NCI-H146 treated with DMSO at 0.1 percent for 48 hours (cell line): Measurements from ENCODE around the gene MTRF1L.
"Not testable (repeated sequence)": the region's sequence is repeated elsewhere in the genome, so short reads cannot be mapped to it uniquely, and the experiment has no call there.

Experiments used
- DNase-seq: peaks from one replicate; lab custom pipeline; 2025; ENCODE audit not compliant: unreplicated experiment; lab: John Stamatoyannopoulos, UW

Gene MTRF1L

DNA sequence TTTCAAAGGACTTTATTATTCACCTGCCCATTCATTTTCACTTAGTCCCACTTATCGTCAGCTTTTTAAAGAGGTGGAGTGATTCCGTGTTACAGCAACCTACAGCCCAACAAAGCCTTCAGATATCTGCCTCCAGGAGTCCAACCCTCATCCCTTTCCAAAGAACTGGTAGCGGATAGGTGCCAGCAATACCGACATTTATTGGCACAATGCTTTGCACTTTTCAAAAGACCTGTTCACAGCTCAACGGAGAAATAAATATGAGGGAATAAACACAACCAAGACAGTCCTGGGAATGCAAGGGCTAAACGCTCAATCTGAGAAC lies 819 bp upstream of the MTRF1L start:
- DNase-seq: no peak

DNA sequence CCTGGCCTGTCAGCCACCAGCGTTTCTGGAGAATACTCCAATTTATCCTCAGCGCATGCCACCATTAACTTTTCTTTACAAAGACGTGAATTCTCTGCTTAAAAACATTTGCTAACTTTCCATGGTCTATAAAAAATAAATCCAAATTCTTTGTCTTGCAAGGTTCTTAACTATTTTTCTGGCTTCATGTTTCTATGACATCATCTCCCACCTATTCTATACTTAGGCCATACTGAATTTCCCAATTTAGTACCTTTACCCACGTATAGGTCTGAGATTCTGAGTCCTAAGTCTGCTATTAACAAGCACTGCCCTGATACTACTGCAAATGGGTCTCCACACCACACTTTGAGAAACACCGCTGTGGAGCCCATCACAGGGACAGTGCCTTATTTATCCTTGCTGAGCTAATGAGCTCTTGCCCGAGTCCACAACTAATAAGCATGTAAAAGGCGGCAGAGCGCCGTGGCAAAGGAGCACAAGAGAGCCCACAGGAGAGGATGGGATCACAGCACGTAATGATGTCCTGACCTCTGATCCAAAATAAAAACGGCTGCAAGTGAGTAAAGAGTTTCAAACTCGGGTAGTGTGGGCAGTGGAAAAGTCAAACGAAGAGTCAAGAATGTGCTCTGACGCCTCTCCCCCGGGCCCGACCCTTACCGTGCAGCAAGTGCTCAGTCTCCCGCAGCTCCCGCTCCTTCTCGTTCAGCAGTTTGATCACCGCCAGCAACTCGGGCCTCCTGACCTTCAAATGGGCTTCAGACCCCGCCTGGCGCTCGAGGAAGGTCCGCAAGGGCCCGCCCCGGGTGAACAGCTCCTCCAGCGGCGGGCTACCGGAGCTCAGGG lies 519 bp downstream of the MTRF1L start:
- DNase-seq: peak; percentile 35

DNA sequence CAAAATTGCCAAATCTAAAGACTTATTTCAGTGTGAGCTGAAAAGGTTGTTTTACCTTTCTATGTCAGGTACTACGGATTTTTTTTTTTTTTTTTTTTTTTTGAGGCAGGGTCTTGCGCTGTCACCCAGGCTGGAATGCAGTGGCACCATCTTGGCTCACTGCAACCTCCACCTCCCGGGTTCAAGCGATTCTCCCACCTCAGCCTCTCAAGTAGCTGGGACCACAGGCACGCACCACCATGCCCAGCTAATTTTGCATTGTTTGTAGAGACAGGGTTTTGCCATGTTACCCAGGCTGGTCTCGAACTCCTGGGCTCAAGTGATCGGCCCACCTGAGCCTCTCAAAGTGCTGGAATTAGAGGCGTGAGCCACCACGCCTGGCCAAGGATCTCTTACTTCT lies 1.7 kb downstream of the MTRF1L start:
- not testable (repeated sequence) for DNase-seq

DNA sequence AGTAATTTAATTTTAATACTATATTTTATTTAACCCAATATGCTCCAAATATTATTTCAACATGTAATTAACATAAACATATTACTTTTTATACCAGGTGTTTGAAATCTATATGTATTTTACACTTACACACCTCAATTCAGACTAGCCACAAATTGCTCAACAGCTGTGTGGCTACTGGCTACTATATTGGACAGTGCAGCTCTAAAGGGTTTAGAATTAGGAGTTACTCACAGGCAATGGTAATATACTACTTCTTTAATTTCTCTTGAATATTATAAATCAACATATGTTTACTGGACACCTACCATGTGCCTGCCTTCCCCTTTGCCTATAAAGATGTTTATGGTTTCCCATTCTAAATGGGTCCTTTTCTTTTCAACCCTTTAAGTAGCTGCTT lies 2.3 kb downstream of the MTRF1L start:
- no peak for DNase-seq

DNA sequence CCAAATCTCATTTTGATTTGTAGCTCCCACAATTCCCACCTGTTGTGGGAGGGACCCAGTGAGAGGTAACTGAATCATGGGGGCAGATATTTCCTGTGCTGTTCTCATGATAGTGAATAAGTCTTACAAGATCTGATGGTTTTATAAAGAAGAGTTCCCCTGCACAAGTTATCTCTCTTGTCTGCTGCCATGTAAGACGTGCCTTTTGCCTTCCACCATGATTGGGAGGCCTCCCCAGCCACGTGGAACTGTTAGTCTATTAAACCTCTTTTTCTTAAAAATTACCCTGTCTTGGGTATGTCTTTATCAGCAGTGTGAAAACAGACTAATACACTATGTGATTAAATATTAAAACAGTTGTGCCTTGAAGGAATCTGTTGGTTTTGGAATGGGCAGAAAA lies 3.0 kb downstream of the MTRF1L start:
- DNase-seq: not testable (repeated sequence)

DNA sequence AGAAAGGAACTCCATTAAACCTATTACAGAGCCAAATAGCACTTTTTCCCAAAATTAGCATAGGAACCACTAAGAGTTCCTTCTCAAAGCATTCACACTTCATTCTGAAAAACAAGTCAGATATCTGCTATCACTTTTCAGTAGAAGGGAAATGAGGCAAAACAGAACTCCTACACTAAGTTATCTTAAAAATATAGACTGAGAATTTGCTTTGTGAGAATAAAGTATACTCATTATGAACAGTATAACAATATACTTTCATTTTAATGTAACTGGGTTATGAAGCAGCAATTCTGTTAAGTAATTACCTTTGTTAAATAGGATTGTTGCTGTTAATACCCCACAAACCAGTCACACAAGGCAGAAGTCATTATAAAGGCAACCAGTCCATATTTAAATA lies 8.7 kb downstream of the MTRF1L start:
- DNase-seq: no peak

DNA sequence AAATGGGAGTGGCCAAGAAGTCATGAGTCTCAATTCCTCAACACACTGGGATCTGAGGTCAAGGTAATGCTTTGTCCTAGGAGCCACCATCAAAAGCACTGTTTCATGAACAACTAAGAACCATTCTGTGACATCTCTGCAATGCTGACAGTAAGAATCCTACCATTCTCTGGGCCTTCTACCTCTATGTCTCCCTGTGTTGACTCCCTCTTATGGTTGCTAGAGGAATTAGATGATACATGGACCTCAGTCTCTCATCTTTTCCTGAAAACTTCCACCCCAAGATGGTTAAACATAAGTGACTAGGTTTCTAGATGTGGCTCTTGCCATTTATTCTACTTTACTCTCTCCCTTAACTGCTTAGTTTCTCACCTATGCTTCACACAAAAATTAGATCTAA lies 9.1 kb downstream of the MTRF1L start:
- no peak for DNase-seq

DNA sequence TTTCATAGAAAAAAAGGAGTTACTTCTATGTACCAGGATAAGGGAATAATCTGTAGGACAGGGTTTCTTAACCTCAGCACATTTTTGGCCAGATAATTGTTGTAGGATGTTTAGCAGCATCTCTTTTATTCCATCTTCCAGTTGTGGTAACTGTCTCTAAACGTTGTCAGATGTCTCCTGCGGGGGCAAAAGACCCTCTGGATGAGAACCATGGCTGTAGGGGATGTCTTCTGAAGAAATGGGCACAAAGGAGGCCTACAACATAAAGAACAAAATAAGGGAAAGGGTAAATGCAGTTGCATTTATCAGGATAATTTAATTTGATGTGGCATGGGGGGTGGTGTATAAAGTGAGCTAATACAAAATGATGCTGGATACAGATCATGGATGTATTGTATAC lies 15.5 kb downstream of the MTRF1L start:
- DNase-seq: no peak

DNA sequence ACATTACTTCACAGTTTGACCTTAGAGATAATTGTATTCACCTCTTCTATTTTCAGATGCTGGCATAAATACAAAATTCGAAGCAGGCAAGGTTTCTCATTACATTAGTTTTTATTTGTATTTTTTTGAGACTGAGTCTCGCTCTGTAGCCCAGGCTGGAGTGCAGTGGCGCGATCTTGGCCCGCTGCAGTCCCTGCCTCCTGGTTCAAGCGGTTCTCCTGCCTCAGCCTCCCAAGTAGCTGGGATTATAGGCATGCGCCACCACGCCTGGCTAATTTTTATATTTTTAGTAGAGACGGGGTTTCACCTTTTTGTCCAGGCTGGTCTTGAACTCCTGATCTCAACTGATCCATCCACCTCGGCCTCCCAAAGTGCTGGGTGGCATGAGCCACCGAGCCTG lies 17.2 kb downstream of the MTRF1L start:
- DNase-seq: not testable (repeated sequence)

DNA sequence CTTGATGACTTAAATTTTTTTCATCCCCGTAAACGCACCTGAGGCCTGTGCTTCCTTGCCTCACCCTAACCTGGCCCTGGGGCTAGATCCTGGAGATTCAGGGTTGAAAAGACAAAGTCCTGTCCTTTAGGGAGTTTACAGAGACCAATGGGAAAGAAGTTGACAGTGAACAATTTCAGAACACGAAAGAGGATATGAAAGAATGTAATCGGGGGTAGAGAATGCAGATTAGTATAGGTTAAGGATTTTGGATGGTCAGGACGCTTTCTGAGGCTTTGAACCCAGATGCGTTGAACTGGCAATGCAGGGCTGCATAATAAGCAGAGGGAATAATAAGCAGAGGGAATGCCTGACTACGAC lies 18.0 kb downstream of the MTRF1L start:
- peak; percentile 61 for DNase-seq

DNA sequence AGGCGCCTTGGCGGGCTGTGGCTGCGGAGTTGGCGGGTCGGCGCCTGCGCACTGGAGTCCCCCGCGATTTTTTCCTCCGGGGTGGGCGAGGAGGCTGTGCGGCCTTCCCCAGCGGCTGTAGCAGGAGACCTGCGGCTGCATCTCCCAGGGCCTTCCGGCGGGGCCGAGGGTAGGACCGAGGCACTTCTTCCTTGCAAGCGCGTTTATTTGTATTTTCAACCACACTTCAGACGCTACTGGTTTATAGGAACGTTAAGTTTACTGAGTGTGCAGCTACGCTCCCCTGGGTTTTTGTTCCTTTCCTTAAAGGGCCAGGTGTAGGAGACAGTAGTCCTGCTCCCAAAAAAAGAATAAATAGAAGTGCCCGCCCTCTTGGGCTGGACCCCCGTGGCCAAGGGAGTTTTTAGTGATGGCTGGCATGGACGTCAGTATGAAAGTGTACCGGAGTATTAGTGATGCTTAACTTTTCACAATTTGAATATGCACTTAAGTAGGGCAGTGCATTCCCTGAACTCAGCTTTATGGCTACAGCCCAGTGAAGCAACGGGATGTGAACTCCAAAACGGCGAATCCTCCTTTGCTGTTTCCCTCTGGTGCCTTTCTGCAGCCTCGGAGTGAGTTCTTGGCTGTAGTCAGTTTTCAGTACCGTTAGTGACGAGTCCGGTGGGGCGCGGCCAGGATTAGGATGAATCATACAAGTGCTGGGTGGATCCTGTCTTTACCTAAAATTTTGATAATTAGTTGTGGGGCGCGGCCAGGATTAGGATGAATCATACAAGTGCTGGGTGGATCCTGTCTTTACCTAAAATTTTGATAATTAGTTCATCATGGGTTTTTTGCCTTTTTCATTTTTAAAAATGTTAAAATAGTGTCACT lies 18.6 kb downstream of the MTRF1L start:
- peak; percentile 98 for DNase-seq

DNA sequence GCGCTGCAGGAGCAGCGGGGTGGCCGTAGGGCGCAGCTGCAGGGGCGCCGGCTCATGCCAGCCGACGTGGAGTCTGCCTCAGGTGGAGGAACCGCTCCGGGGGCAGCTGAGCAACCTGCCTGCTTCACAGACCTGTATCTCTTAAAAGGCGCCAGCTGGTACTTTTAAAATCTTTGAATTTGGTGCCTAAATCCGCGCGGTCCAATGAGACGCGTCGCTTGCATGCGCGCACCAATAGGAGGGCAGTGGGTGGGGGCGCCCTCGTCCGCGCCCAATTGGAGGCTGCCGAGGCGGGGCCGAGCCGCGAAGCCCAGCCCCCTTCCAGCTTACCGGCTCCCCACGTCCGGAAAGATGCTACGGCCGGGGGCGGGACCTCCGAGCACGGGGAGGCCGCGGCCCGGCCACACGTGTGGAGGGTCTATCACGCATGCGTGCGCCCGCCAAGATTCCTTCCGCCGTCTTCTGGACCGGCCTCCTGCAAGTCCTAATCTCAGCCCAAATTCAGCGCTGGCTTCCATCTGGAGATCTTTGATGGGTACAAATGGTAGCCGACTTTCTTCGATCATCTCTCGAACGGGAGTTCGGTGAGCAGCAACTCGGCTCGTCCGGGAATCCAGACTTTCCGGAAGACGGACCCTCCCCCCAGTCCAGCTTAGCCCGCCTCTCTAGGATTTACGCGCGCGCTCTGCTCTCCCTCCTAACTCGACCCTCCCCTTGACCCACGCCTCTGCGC lies 19.4 kb downstream of the MTRF1L start, which contains the start of gene FBXO5:
FBXO5 (minus strand) TSS at position 138 of the 733 bp plus-strand sequence; CDS start at position 56, 82 bp downstream.
- peak; percentile 97 for DNase-seq

DNA sequence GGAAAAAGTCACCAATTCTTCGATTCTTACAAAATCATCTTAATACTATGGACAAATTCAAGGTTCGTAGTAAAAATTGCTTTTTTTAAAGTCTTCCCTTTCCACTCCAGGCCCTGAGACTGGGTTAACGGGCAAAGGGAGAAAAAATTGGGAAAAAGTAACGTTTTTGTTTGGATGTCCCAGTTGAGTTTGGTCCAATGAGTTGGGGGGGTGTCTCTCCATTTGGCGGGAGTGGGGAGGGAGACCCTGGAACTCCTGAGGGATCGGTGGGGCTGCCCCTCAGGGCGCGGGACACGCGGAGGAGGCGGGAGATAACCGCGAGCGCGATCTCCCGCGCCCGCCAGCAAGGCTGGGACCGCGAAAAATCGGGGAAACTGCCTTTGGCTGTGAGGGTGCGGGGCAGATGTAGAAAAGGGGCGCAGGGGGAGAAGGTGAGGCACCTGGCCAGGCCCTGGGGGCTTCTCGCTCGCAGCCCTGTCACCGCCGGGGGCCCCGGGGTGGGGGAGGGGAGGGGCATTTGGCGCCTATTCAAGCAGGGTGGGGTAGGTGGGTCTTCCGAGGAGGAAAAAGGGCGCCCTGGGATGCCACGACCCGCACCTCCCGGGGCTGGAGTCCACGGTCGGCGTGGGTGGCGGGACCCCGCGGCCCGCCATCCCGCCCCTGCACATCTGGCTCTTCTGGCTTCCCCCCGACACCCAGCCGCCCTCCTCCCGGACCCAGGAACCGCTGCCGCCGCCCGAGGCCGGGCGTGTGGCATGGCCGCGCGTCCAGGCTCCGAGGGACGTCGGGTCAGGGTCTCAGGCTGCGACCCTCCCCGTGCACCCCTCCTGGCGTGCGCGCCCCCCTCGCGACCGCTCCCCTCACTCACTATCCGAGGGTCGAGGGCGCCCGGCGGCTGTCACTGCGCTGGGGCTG lies 20.3 kb downstream of the MTRF1L start:
- DNase-seq: no peak

DNA sequence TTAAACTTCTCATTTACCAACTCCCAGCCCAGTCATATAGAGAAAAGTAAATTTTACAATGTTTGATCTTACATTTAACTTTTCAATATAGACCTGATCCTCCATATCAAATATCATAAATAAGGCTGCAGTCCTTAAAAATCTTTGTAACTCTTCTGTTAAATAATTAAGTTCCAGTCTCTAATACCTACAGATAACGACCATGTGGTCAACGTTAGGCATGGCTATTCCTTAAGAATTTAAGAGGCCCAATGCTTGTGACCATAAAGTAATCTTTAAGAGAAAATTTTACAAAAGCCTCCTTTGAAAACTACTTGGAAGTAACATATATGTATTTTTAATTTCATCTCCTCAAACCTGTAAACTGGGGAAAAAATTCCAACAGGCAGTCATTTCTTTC lies 21.3 kb downstream of the MTRF1L start:
- no peak for DNase-seq

DNA sequence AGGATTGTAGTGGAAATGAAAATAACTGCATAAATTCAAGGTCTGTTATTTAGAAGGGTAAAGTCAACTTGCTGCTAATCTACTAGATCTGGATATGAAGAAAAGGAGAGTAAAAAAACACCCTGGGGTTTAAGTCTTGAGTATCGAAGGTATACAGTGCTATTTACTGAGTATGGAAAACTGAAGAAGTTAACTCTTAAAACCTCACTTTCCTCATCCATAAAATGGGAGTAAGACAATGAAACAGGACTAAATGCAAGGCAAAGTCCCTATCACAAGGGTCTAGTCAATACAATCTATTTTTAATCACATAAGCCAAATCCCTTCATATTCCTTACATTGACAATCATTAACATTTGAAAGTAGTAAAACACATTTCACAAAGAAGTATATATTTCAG lies 21.9 kb downstream of the MTRF1L start:
- no peak for DNase-seq

DNA sequence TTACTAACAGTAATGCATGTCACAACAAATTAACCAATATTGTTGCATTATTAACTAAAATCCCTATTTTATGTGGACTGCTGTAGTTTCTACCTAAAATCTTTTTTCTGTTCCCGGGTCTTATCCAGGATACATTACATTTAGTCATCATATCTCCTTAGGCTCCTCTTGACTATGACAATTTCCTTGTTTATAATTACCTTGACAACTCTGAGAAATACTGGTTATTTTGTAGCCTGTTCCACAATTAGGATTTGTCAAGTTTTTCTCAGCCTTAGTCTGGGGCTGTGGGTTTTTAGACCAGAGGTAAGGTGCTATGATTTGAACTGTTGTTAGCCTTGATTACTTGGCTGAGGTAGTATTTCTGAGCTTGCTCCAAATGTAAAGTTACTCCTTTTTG lies 23.4 kb downstream of the MTRF1L start:
- DNase-seq: no peak

DNA sequence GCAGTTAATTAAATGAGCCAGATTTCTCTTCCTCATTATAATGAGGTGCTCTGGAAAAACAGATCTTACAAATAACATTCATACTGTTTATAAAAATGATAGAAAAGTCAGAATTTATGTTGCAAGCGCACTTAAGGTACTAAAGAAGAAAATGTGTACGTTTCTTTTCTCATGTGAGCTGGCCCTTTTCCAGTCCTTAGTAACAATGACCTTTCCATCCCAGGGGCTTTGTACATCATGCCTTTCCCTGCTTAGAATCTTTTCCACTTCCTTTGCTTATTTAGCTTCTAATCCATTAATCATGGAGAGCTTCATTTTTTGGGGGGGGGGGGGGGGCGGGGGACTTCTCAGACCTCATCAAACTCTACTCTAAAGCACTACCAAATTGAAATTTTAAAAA lies 24.5 kb downstream of the MTRF1L start:
- DNase-seq: no peak

DNA sequence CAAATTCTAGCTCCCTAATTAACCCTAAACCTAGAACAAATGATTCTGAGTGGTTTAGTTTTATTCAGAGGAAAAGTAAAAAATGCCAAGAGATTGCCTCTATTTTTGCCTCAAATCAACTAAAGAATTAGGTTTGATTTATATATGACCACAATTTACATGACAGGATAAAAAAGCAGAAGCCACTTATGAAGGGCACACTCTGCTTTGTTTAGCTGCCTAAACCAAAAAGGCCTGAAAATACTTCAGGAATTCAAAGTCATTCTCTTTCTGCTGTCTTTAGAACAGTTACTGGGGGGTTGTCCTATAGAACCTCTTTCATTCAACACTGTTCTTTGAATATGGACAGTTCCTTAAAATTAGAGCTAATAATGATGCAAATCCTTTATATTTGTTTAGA lies 25.0 kb downstream of the MTRF1L start:
- no peak for DNase-seq

DNA sequence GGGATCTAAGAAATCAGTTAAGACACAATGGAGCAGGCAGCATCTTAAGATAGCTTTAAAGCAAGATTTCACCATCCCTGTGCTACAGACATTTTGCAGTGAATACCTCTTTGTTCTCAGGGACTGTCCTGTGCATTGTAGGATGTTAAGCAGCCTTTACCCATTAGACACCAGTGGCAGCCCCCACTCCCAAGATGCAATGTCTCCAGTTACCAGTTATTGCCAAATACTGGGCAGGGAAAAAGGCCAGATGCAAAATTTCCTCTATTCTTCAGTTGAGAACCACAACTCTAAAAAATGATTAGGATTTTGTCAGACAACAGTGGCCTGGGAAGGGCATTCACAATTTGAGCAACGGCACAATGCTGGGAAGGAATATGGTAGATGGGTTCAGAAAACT lies 25.8 kb downstream of the MTRF1L start:
- no peak for DNase-seq

DNA sequence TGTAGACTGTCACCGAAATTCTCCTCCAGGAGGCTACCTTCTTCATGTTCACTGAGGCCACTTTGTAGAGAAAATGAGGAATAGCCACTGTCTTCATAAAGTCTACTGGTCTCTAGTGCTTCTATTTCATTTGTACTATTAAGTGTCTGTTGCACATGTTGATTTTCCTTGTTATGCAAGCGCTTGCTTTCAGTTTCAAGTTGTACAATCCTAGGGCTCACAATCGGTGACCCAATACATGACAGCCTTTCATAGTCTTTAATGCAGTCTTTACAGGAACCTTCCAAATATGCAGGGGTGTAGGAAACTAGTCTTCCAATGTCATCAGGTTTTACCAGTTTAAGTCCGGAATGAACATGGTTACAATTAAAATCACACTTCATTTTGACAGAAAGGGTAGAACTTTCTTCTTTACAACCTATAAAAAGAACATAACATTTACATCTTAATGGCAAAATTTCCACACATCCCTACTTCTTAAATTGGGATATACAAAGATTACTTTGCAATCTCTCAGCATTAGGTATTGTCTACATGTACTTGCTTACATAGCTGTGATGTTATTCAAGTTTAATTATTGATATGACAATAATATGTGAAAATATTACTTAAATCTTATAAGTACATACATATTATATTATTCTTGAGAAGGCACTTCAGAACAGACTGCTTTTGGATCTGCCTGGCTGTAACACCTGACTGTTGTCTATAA lies 27.1 kb downstream of the MTRF1L start:
- DNase-seq: no peak
